IMR-90 (cell line): Measurements from ENCODE around the gene SHISAL1. TPM values are rescaled to one million over a fixed set of nuclear protein-coding genes. Genes with fewer than 3 reads are reported as not detected.
A peak's percentile ranks its signal among the peaks of the same experiment; 100 is the strongest.

ENCODE experiments used
- ATAC-seq: fragments of 200-7000 bp; cut with Tn5 transposase; 2 replicates; pipeline ENCODE4 v1.9.1; 2020; ENCODE audit warnings: low read depth, mild to moderate bottlenecking, moderate library complexity
- BruUV-seq: library from RNA; stranded (reverse); fragments of 400-500 nt; replicated peaks from 2 replicates; lab custom pipeline; 2021; lab: Mats Ljungman, UMichigan
- CTCF ChIA-PET: fragments of 300-600 bp; formaldehyde crosslinking; extraction: SDS; loops from one replicate; lab custom pipeline; 2021; ENCODE audit warnings: antibody characterized with exemption; lab: Yijun Ruan, JAX
- POLR2A ChIA-PET: fragments of 300-600 bp; sonication (Branson Sonifier 250); formaldehyde crosslinking; loops from one replicate; lab custom pipeline; 2022; ENCODE audit warnings: antibody characterized with exemption; ENCODE audit not compliant: unreplicated experiment; lab: Charles Lee
- DNase-seq: peaks from one replicate; pipeline ENCODE4 v3.0.0; 2013
- H2AFZ ChIP-seq: replicated peaks from 2 replicates; pipeline ENCODE3; 2013; ENCODE audit warnings: low read length, mild to moderate bottlenecking; ENCODE audit not compliant: poor library complexity
- H2AK5ac ChIP-seq: 2 replicates; pipeline ENCODE4 v1.6.1; 2013; ENCODE audit warnings: low read depth, low read length, inconsistent platforms
- H2AK9ac ChIP-seq: replicated peaks from 2 replicates; pipeline ENCODE3; 2013; ENCODE audit warnings: mild to moderate bottlenecking, low read depth, low read length, moderate library complexity; ENCODE audit not compliant: poor library complexity
- H2BK120ac ChIP-seq: 2 replicates; pipeline ENCODE4 v1.6.1; 2013; ENCODE audit warnings: low read depth, low read length, inconsistent platforms
- H2BK15ac ChIP-seq: 3 replicates; pipeline ENCODE4 v1.6.1; 2013; ENCODE audit warnings: low read depth, low read length, inconsistent platforms
- H2BK20ac ChIP-seq: 2 replicates; pipeline ENCODE4 v1.6.1; 2013; ENCODE audit warnings: low read depth, mild to moderate bottlenecking, inconsistent platforms, low read length, moderate library complexity
- H2BK5ac ChIP-seq: 2 replicates; pipeline ENCODE4 v1.6.1; 2013; ENCODE audit warnings: mild to moderate bottlenecking, low read depth, low read length, inconsistent platforms; ENCODE audit not compliant: poor library complexity, severe bottlenecking
- H3K14ac ChIP-seq: replicated peaks from 2 replicates; pipeline ENCODE4 v1.6.1; 2013; ENCODE audit warnings: low read depth, low read length, inconsistent platforms
- H3K18ac ChIP-seq: 2 replicates; pipeline ENCODE4 v1.6.1; 2013; ENCODE audit warnings: low read depth, low read length, control low read depth
- H3K23ac ChIP-seq: 2 replicates; pipeline ENCODE4 v1.6.1; 2013; ENCODE audit warnings: low read depth, low read length, inconsistent platforms
- H3K27ac ChIP-seq: 2 replicates; pipeline ENCODE4 v1.5.1; 2013; ENCODE audit warnings: mild to moderate bottlenecking, control low read depth, low read length; ENCODE audit not compliant: insufficient read depth
- H3K27me3 ChIP-seq: 2 replicates; pipeline ENCODE4 v1.6.1; 2013; ENCODE audit warnings: low read length; ENCODE audit not compliant: control insufficient read depth, insufficient read depth
- H3K36me3 ChIP-seq: 2 replicates; pipeline ENCODE4 v1.6.1; 2013; ENCODE audit warnings: low read length, mixed read lengths; ENCODE audit not compliant: control insufficient read depth, insufficient read depth
- H3K4ac ChIP-seq: 2 replicates; pipeline ENCODE4 v1.6.1; 2013; ENCODE audit warnings: low read depth, low read length, inconsistent platforms
- H3K4me1 ChIP-seq: 2 replicates; pipeline ENCODE4 v1.6.1; 2013; ENCODE audit warnings: low read length, mixed read lengths; ENCODE audit not compliant: control insufficient read depth, insufficient read depth
- H3K4me2 ChIP-seq: 2 replicates; pipeline ENCODE4 v1.6.1; 2013; ENCODE audit warnings: low read depth, mild to moderate bottlenecking, control low read depth, low read length, moderate library complexity
- H3K4me3 ChIP-seq: 2 replicates; pipeline ENCODE4 v1.5.1; 2013; ENCODE audit warnings: low read depth, mild to moderate bottlenecking, control low read depth, low read length, moderate library complexity; ENCODE audit not compliant: insufficient read depth
- H3K56ac ChIP-seq: 2 replicates; pipeline ENCODE4 v1.6.1; 2013; ENCODE audit warnings: low read length, inconsistent platforms; ENCODE audit not compliant: insufficient read depth; ENCODE audit errors: extremely low read depth
- H3K79me1 ChIP-seq, 2 experiments: 2 replicates each; pipeline ENCODE4 v1.6.1; 2013; ENCODE audit warnings: low read length in 2 of 2, inconsistent platforms in 1 of 2, low read depth in 1 of 2
- H3K9ac ChIP-seq: 2 replicates; pipeline ENCODE4 v1.6.1; 2013; ENCODE audit warnings: low read depth, low read length, control low read depth
- H3K9me1 ChIP-seq: 2 replicates; pipeline ENCODE4 v1.6.1; 2013; ENCODE audit warnings: low read length, inconsistent platforms; ENCODE audit not compliant: insufficient read depth
- H3K9me3 ChIP-seq: 2 replicates; pipeline ENCODE4 v1.6.1; 2013; ENCODE audit warnings: low read length; ENCODE audit not compliant: control insufficient read depth, insufficient read depth
- H4K20me1 ChIP-seq: 2 replicates; pipeline ENCODE4 v1.6.1; 2013; ENCODE audit warnings: low read length, inconsistent platforms; ENCODE audit not compliant: insufficient read depth
- H4K5ac ChIP-seq: 2 replicates; pipeline ENCODE4 v1.6.1; 2013; ENCODE audit warnings: mild to moderate bottlenecking, low read depth, low read length, control low read depth
- H4K8ac ChIP-seq, 2 experiments: 2 replicates each; pipeline ENCODE4 v1.6.1; 2013; ENCODE audit warnings: low read depth in 2 of 2, low read length in 2 of 2, control low read depth in 1 of 2, inconsistent platforms in 1 of 2
- H4K91ac ChIP-seq: 2 replicates; pipeline ENCODE4 v1.6.1; 2013; ENCODE audit warnings: low read depth, low read length, inconsistent platforms; ENCODE audit not compliant: insufficient read depth
- CEBPB ChIP-seq: IDR thresholded peaks from 2 replicates; pipeline ENCODE4 v1.6.1; 2012; ENCODE audit warnings: low read depth, low read length, improper control_type of control experiment
- CHD1 ChIP-seq: IDR thresholded peaks from 2 replicates; pipeline ENCODE4 v1.6.1; 2012; ENCODE audit warnings: low read depth, low read length, improper control_type of control experiment
- FOS ChIP-seq: fragments of 150-350 bp; IDR thresholded peaks from 2 replicates; pipeline ENCODE4 v1.6.1; 2016; ENCODE audit warnings: low read depth, low read length
- MAFK ChIP-seq: IDR thresholded peaks from 2 replicates; pipeline ENCODE4 v1.6.1; 2012; ENCODE audit warnings: low read depth, low read length, improper control_type of control experiment
- MAZ ChIP-seq: IDR thresholded peaks from 2 replicates; pipeline ENCODE4 v1.6.1; 2012; ENCODE audit warnings: low read depth, mild to moderate bottlenecking, low read length, improper control_type of control experiment, moderate library complexity, borderline replicate concordance
- MXI1 ChIP-seq: IDR thresholded peaks from 2 replicates; pipeline ENCODE4 v1.6.1; 2012; ENCODE audit warnings: low read depth, mild to moderate bottlenecking, low read length, moderate library complexity, borderline replicate concordance
- NFE2L2 ChIP-seq: fragments of 150-350 bp; IDR thresholded peaks from 2 replicates; pipeline ENCODE4 v1.6.1; 2016; ENCODE audit warnings: low read depth, mild to moderate bottlenecking, low read length
- RFX5 ChIP-seq: IDR thresholded peaks from 2 replicates; pipeline ENCODE4 v1.8.0; 2012; ENCODE audit warnings: low read depth, mild to moderate bottlenecking, low read length, moderate library complexity
- SMC3 ChIP-seq: fragments of 150-350 bp; IDR thresholded peaks from 2 replicates; pipeline ENCODE4 v1.6.1; 2016; ENCODE audit warnings: low read depth, mild to moderate bottlenecking, antibody characterized with exemption, low read length, moderate library complexity
- WGBS, 2 experiments: methylation state at CpG; one replicate each; pipeline versions ENCODE4 v1.1.5 to v1.1.7; 2013; ENCODE audit warnings: missing lambda C conversion rate in 2 of 2; ENCODE audit not compliant: insufficient read length in 1 of 2; ENCODE audit errors: extremely low coverage in 2 of 2; 5-methylcytosine and 5-hydroxymethylcytosine counted together
- dilution Hi-C: fragments of 300-500 bp; cut with HindIII; formaldehyde crosslinking; loops from one replicate; pipeline ENCODE4 v1.14.3; 2018; ENCODE audit warnings: low sequenced_read_pairs; ENCODE audit not compliant: unreplicated experiment
- in situ Hi-C: fragments of 300-500 bp; cut with MboI; formaldehyde crosslinking; loops from 3 replicates; pipeline ENCODE4 v1.14.3; 2019; ENCODE audit warnings: low sequenced_read_pairs, inconsistent platforms, mixed read lengths
- intact Hi-C: fragments of 100-400 bp; cut with micrococcal nuclease; formaldehyde crosslinking; loops from 2 replicates; pipeline ENCODE4 v1.10.0; 2022
- polyA plus RNA-seq, 3 experiments: library from polyadenylated mRNA; depleted of rRNA; stranded (reverse); fragments of >200 nt; gene quantifications; 2 replicates each; pipeline ENCODE4 v1.2.3, GENCODE V29; 2012; ENCODE audit warnings: low replicate concordance in 1 of 3
- total RNA-seq: library from RNA; depleted of rRNA; stranded (reverse); fragments of >200 nt; gene quantifications from 2 replicates; pipeline ENCODE4 v1.2.3, GENCODE V29; 2012
- TF ChIP-seq, protein P1 (sequence below): conservative IDR thresholded peaks from 2 replicates; pipeline ENCODE4 v1.5.1; 2012; ENCODE audit warnings: mild to moderate bottlenecking, low read depth, low read length, improper control_type of control experiment
- TF ChIP-seq, protein P2 (sequence below): fragments of 150-350 bp; IDR thresholded peaks from 2 replicates; pipeline ENCODE4 v1.6.1; 2017; ENCODE audit warnings: mild to moderate bottlenecking, antibody characterized with exemption, low read length, low read depth

Gene SHISAL1
- total and polyA plus RNA-seq, 2 of the 4 experiments (the other 2 are of a cell fraction), result 1.0 to 1.4 TPM

DNA sequence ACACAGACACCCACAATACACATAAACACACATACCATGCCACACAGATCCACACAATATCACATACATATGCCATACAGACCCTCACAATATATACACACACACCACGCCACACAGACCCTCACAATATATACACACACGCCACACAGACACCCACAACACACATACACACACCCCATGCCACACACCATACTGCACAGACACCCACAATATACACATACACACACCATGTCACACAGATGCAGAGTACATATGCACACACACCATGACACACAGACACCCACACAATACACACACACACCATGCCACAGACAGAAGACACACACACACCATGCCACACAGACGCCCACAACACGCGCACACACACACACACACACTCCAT, 43.6 kb downstream of the SHISAL1 start:
- POLR2A ChIA-PET, result no interaction called here

More for the DNA sequence above, 43.6 kb downstream of the SHISAL1 start:
- no peak overlapping the region for H3K18ac ChIP-seq
- no peak overlapping the region for H2AK5ac ChIP-seq
- no peak overlapping the region for H4K5ac ChIP-seq
- H3K23ac ChIP-seq, result no peak overlapping the region
- peak overlapping the region; percentile 66 for H2AK9ac ChIP-seq
- no peaks in the 10 kb centered on the region; the same call in 1 of the 2 replicates for H3K36me3 ChIP-seq
- H3K27ac ChIP-seq, result no peak overlapping the region
- H3K9me1 ChIP-seq, result peaks cover 7% of the 10 kb centered on the region
- dilution Hi-C loops (no loop called here), intact Hi-C loops (no loop called here), in situ Hi-C loops (no loop called here)
- no peak overlapping the region for H2BK20ac ChIP-seq
- WGBS, 2 experiments, result 100% methylated on average over 1 of the region's 5 CpGs; no CpG with 5 or more reads in 1 of the 2 experiments
- TF ChIP-seq MXI1 (no peak), MAZ (no peak), SMC3 (no peak), CHD1 (no peak), CEBPB (no peak), MAFK (no peak), NFE2L2 (no peak), FOS (no peak), RFX5 (no peak)
- TF ChIP-seq, protein P1, sequence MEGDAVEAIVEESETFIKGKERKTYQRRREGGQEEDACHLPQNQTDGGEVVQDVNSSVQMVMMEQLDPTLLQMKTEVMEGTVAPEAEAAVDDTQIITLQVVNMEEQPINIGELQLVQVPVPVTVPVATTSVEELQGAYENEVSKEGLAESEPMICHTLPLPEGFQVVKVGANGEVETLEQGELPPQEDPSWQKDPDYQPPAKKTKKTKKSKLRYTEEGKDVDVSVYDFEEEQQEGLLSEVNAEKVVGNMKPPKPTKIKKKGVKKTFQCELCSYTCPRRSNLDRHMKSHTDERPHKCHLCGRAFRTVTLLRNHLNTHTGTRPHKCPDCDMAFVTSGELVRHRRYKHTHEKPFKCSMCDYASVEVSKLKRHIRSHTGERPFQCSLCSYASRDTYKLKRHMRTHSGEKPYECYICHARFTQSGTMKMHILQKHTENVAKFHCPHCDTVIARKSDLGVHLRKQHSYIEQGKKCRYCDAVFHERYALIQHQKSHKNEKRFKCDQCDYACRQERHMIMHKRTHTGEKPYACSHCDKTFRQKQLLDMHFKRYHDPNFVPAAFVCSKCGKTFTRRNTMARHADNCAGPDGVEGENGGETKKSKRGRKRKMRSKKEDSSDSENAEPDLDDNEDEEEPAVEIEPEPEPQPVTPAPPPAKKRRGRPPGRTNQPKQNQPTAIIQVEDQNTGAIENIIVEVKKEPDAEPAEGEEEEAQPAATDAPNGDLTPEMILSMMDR, result no peak
- TF ChIP-seq, protein P2, sequence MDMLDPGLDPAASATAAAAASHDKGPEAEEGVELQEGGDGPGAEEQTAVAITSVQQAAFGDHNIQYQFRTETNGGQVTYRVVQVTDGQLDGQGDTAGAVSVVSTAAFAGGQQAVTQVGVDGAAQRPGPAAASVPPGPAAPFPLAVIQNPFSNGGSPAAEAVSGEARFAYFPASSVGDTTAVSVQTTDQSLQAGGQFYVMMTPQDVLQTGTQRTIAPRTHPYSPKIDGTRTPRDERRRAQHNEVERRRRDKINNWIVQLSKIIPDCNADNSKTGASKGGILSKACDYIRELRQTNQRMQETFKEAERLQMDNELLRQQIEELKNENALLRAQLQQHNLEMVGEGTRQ, result no peak
- H3K4me2 ChIP-seq, result no peak overlapping the region
- H2BK120ac ChIP-seq, result no peak overlapping the region
- no peak overlapping the region for H3K4me3 ChIP-seq
- no peak overlapping the region for H4K8ac ChIP-seq
- no peaks in the 10 kb centered on the region for H4K20me1 ChIP-seq
- DNase-seq (no peak), ATAC-seq (no peak)
- H3K27me3 ChIP-seq, result no peaks in the 10 kb centered on the region
- H4K91ac ChIP-seq, result no peak overlapping the region
- no peaks in the 10 kb centered on the region for H3K4me1 ChIP-seq
- peak overlapping the region; percentile 0 for H2AFZ ChIP-seq
- peak overlapping the region; percentile 60 for H2BK5ac ChIP-seq
- H2BK15ac ChIP-seq, result no peak overlapping the region
- peaks cover 2% of the 10 kb centered on the region for H3K9me3 ChIP-seq
- no peak overlapping the region for H3K4ac ChIP-seq
- no peak overlapping the region for H3K9ac ChIP-seq
- no TSS peak for BruUV-seq
- H3K56ac ChIP-seq, result no peak overlapping the region
- CTCF ChIA-PET, result no interaction called here
- no peak overlapping the region for H3K14ac ChIP-seq
- H3K79me1 ChIP-seq, result no peaks in the 10 kb centered on the region
